Chondrocyte (in vitro differentiated cells): ENCODE results near the gene OPALIN. TPM values are rescaled to one million over a fixed set of nuclear protein-coding genes. Genes with fewer than 3 reads are reported as not detected.

Experiments
- DNase-seq: peaks from one replicate; pipeline ENCODE4 v3.0.0; 2021; ENCODE audit warnings: mixed read lengths, low spot score
- H3K27ac Mint-ChIP-seq: one replicate; pipeline ENCODE4 v1.8.0; 2021; ENCODE audit warnings: mild to moderate bottlenecking, moderate library complexity, mixed read lengths; ENCODE audit not compliant: unreplicated experiment
- H3K27me3 Mint-ChIP-seq: 2 replicates; pipeline ENCODE4 v1.8.0; 2021; ENCODE audit warnings: low read depth, mixed read lengths
- H3K36me3 Mint-ChIP-seq: 2 replicates; pipeline ENCODE4 v1.8.0; 2021; ENCODE audit warnings: low read depth, mixed read lengths
- H3K4me1 Mint-ChIP-seq: 2 replicates; pipeline ENCODE4 v1.8.0; 2021; ENCODE audit warnings: low read depth, mild to moderate bottlenecking, mixed read lengths
- H3K4me3 Mint-ChIP-seq: one replicate; pipeline ENCODE4 v1.8.0; 2021; ENCODE audit warnings: mild to moderate bottlenecking, moderate library complexity, mixed read lengths; ENCODE audit not compliant: unreplicated experiment
- H3K9me3 Mint-ChIP-seq: 2 replicates; pipeline ENCODE4 v1.8.0; 2021; ENCODE audit warnings: low read depth, mixed read lengths
- CTCF ChIP-seq: fragments of 200-600 bp; sonication (generic); IDR thresholded peaks from 2 replicates; pipeline ENCODE4 v1.5.0; 2021; ENCODE audit warnings: antibody characterized with exemption, mild to moderate bottlenecking, moderate library complexity
- total RNA-seq: library from RNA; stranded (reverse); gene quantifications from 3 replicates; pipeline ENCODE4 v1.2.1, GENCODE V29; 2021

The OPALIN gene
- total RNA-seq, 1 donor from 2014 or later, result not detected

GRCh38 chr10:96334616-96335526 is 23.9 kb downstream of the OPALIN start:
- DNase-seq, result no peak
- peak; percentile 86 for TF ChIP-seq CTCF
- H3K4me3 Mint-ChIP-seq, result no peak overlapping the region
- no peaks in the 10 kb centered on the region for H3K4me1 Mint-ChIP-seq
- no peaks in the 10 kb centered on the region for H3K36me3 Mint-ChIP-seq
- no peaks in the 10 kb centered on the region for H3K9me3 Mint-ChIP-seq
- peaks cover 36% of the 10 kb centered on the region for H3K27me3 Mint-ChIP-seq
- no peak overlapping the region for H3K27ac Mint-ChIP-seq

DNA sequence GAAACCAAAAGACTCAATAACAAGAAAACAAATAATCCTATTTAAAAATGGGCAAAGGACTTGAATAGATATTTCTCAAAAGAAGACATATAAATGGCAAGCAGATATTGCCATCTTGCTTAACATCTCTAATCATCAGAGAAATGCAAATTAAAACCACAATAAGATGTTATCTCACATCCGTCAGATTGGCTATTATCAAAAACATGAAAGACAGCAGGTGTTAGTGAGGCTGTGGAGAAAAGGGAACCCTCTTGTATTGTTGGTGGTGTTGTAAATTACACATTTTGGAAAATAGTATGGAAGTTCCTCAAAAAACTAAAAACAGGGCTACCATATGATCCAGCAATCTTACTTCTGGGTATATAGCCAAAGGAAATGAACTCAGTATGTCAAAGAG is 25.7 kb downstream of the OPALIN start:
- Mint-ChIP-seq H3K4me1 (no peaks in the 10 kb centered on the region), H3K4me3 (no peak overlapping the region), H3K27me3 (peaks cover 42% of the 10 kb centered on the region), H3K27ac (no peak overlapping the region), H3K9me3 (no peaks in the 10 kb centered on the region), H3K36me3 (no peaks in the 10 kb centered on the region)
- DNase-seq, result no peak
- TF ChIP-seq CTCF, result no peak

DNA sequence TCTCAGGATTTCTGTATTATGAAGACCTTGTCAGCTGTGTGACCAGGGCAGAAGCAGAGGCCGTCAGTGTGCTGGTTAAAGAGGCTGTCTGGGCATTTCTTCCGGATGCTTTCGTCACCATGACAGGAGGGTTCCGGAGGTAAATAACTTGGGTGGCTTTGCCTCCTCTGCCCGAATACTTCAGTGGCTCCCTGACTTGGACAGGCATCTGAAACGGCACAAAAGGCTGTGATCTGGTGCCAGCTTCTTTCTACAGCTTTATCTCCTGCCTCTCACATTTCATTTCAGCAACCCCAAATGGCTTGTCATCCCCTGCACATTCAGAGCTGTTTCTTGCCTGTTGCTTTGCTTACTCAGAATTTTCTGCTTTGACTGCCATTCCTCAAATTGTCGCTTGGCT is 31.3 kb downstream of the OPALIN start:
- no peak for TF ChIP-seq CTCF
- DNase-seq, result no peak
- Mint-ChIP-seq H3K27ac (no peak overlapping the region), H3K4me1 (no peaks in the 10 kb centered on the region), H3K27me3 (peaks cover 50% of the 10 kb centered on the region), H3K36me3 (no peaks in the 10 kb centered on the region), H3K9me3 (no peaks in the 10 kb centered on the region), H3K4me3 (no peak overlapping the region)

- Mint-ChIP-seq H3K27ac (no peak overlapping the region), H3K9me3 (no peaks in the 10 kb centered on the region), H3K4me1 (no peaks in the 10 kb centered on the region), H3K27me3 (peaks cover 43% of the 10 kb centered on the region), H3K36me3 (no peaks in the 10 kb centered on the region), H3K4me3 (no peak overlapping the region)
- no peak for TF ChIP-seq CTCF
- no peak for DNase-seq
Measured at GRCh38 chr10:96325719-96326373, 33.0 kb downstream of the OPALIN start.

DNA sequence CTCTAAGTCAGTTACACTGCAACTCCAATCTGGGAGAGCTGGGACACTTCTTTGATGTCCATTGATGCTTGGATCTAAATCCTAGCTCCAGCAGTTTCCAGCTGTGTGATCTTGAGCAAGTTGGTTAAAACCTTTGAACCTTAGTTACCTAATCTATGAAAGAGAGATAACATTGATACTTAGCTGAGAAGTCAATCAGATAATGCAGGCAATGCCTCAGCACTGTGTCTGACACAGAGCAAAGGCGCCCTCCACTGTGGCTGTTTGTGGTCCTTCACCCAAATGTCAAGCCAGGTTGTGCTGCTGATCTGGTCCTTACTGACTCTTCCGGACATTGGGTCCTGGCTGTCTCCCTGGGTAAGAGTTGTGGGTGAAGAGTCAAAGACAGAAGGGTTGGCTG is 34.4 kb downstream of the OPALIN start:
- H3K27ac Mint-ChIP-seq, result no peak overlapping the region
- H3K36me3 Mint-ChIP-seq, result no peaks in the 10 kb centered on the region
- peaks cover 33% of the 10 kb centered on the region for H3K27me3 Mint-ChIP-seq

More for the DNA sequence above, 34.4 kb downstream of the OPALIN start:
- no peaks in the 10 kb centered on the region for H3K4me1 Mint-ChIP-seq
- TF ChIP-seq CTCF, result no peak
- no peak for DNase-seq
- H3K4me3 Mint-ChIP-seq, result no peak overlapping the region
- no peaks in the 10 kb centered on the region for H3K9me3 Mint-ChIP-seq
